Vagina (tissue), 2 donors: ENCODE data around the gene ATP5PO. TPM values are rescaled to one million over a fixed set of nuclear protein-coding genes. Genes with fewer than 3 reads are reported as not detected.

ENCODE experiments used
- DNase-seq, 2 donors: peaks; one replicate each; pipeline ENCODE4 v3.0.0-alpha.2; 2017; ENCODE audit errors: extremely low spot score in 2 of 2
- H3K27ac ChIP-seq: fragments of 200-600 bp; sonication (generic); one replicate; pipeline ENCODE4 v1.5.1; 2019
- H3K27me3 ChIP-seq: fragments of 200-600 bp; sonication (generic); one replicate; pipeline ENCODE4 v1.5.1; 2019
- H3K36me3 ChIP-seq, 2 donors: fragments of 200-600 bp; sonication (generic); one replicate each; pipeline ENCODE4 v1.5.1; 2017 to 2019
- H3K4me1 ChIP-seq: fragments of 200-600 bp; sonication (generic); one replicate; pipeline ENCODE4 v1.5.1; 2019
- H3K4me3 ChIP-seq, 2 donors: fragments of 200-600 bp; sonication (generic); 1 replicate in 1 of 2; 2 replicates in 1 of 2; pipeline ENCODE4 v1.5.1; 2016 to 2019
- H3K9me3 ChIP-seq: fragments of 200-600 bp; sonication (generic); one replicate; pipeline ENCODE4 v1.5.1; 2019
- CTCF ChIP-seq, 3 experiments: fragments of 450-650 bp in 2 of 3; fragments of 200-600 bp in 1 of 3; sonication (generic) in 1 of 3; IDR thresholded peaks; one replicate each; pipeline ENCODE4 v1.5.1; 2017 to 2019; ENCODE audit warnings: antibody characterized with exemption in 3 of 3, mild to moderate bottlenecking in 2 of 3, moderate library complexity in 2 of 3
- POLR2A ChIP-seq, 2 donors: fragments of 450-650 bp; IDR thresholded peaks; one replicate each; pipeline ENCODE4 v1.6.1; 2017; ENCODE audit warnings: antibody characterized with exemption in 2 of 2, mild to moderate bottlenecking in 2 of 2, moderate library complexity in 2 of 2
- POLR2AphosphoS5 ChIP-seq, 2 donors: sonication (generic); formaldehyde crosslinking; IDR thresholded peaks; one replicate each; pipeline ENCODE4 v1.9.0; 2017; ENCODE audit warnings: antibody characterized with exemption in 2 of 2, mild to moderate bottlenecking in 2 of 2, low read depth in 1 of 2; ENCODE audit not compliant: insufficient read depth in 1 of 2
- intact Hi-C: fragments of 100-400 bp; cut with DNase I; formaldehyde crosslinking; loops from one replicate; pipeline ENCODE4 v1.15.1; 2023
- total RNA-seq: library from RNA; depleted of rRNA; stranded (reverse); fragments of >200 nt; gene quantifications from one replicate; pipeline ENCODE4 v1.2.3, GENCODE V29; 2016

The ATP5PO gene
- total RNA-seq, 1 donor from 2014 or later, result 133 TPM

GRCh38 chr21:33861125-33861524 is 54.5 kb downstream of the ATP5PO start:
- no peaks in the 10 kb centered on the region for H3K9me3 ChIP-seq
- no peak for DNase-seq
- no peaks in the 10 kb centered on the region for H3K36me3 ChIP-seq
- H3K27me3 ChIP-seq, result no peaks in the 10 kb centered on the region
- TF ChIP-seq POLR2A (IDR thresholded peaks at IDR 0.05) (no peak), POLR2AphosphoS5 (IDR thresholded peaks at IDR 0.05; ENCODE audit: insufficient read depth in 1 of 2, low read depth in 1 of 2) (no peak), CTCF (IDR thresholded peaks at IDR 0.05) (no peak)
- no peak overlapping the region for H3K4me3 ChIP-seq
- H3K27ac ChIP-seq, result no peak overlapping the region
- peaks cover 11% of the 10 kb centered on the region for H3K4me1 ChIP-seq
- intact Hi-C loops, result no loop called here

DNA sequence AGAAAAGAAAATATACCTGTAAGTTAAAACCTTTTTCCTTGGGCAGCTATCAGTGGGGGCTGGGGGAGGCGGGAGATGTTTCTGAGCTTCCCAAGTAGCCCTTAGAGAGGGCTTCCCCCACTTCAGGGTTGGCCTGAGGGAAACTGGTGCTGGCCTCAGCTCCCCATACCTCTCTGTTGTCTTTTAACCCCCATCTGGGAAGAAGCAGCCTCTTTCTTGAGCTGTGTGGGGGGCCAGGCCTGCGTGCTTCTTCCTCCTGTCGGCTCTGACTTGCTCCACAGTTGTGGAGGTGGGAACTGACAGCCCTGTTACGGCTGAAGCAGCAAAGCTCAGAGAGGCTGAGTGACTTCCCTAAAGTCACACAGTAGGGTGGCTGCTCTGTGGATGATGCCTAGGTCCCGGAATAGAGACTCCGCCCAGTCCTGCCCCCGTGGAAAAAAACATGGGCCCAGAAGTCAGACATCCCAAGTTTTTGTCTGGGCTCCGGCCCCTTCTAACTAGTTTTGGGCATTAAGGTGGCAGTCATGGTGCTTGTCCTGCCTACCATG is 55.2 kb downstream of the ATP5PO start:
- Histone ChIP-seq H3K27me3 (no peaks in the 10 kb centered on the region), H3K4me1 (peaks cover 11% of the 10 kb centered on the region), H3K9me3 (no peaks in the 10 kb centered on the region), H3K4me3 (no peak overlapping the region), H3K27ac (no peak overlapping the region), H3K36me3 (no peaks in the 10 kb centered on the region)
- no peak for DNase-seq
- intact Hi-C loops, result no loop called here
- no peak for TF ChIP-seq CTCF (IDR thresholded peaks at IDR 0.05)
- TF ChIP-seq POLR2AphosphoS5 (IDR thresholded peaks at IDR 0.05; ENCODE audit: insufficient read depth in 1 of 2, low read depth in 1 of 2), result no peak
- no peak for TF ChIP-seq POLR2A (IDR thresholded peaks at IDR 0.05)

DNA sequence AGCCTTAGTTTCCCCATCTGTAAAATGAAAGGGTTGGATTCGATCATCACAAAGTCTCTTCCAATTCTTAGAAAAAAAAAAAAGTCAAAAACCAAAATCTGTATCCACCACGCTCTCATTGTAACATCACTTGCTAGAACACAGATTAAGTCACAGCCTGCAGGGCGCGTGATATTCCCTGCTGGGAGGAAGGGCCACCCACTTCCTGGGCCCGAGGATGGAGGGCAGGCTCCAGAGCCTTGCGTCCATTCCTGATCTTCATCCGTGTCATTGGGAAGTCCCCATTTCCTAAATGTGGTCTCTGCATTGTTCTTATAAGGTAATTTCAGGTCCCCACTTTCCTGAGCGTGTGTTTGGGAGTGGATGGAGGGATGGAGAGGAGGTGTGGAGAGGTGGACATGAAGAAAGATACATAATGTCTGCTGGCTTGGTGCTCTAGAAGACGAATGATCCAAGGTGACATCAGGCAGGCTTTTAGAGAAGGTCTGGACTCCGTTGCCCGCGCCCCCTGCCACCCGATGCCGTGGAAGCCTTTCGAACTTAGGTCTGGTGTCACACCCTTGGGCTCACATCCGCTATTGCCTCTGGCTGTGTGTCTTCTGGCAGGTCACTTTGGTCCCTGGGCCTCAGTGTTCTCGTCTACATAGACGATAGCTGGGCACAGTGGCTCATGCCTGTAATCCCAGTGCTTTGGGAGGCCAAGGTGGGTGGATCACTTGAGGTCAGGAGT is 56.1 kb downstream of the ATP5PO start:
- Histone ChIP-seq H3K9me3 (no peaks in the 10 kb centered on the region), H3K27ac (no peak overlapping the region), H3K27me3 (no peaks in the 10 kb centered on the region), H3K4me1 (peaks cover 19% of the 10 kb centered on the region), H3K4me3 (no peak overlapping the region), H3K36me3 (no peaks in the 10 kb centered on the region)
- intact Hi-C loops, result no loop called here
- no peak for DNase-seq
- no peak for TF ChIP-seq POLR2A (IDR thresholded peaks at IDR 0.05)
- TF ChIP-seq POLR2AphosphoS5 (IDR thresholded peaks at IDR 0.05; ENCODE audit: insufficient read depth in 1 of 2, low read depth in 1 of 2), result no peak
- no peak for TF ChIP-seq CTCF (IDR thresholded peaks at IDR 0.05)

GRCh38 chr21:33858667-33859372 is 56.8 kb downstream of the ATP5PO start:
- no peaks in the 10 kb centered on the region for H3K27me3 ChIP-seq
- no peaks in the 10 kb centered on the region for H3K36me3 ChIP-seq
- H3K9me3 ChIP-seq, result no peaks in the 10 kb centered on the region
- no peak for DNase-seq
- H3K27ac ChIP-seq, result no peak overlapping the region
- peaks cover 26% of the 10 kb centered on the region for H3K4me1 ChIP-seq
- no peak for TF ChIP-seq POLR2AphosphoS5 (IDR thresholded peaks at IDR 0.05; ENCODE audit: insufficient read depth in 1 of 2, low read depth in 1 of 2)
- TF ChIP-seq POLR2A (IDR thresholded peaks at IDR 0.05), result no peak
- no peak for TF ChIP-seq CTCF (IDR thresholded peaks at IDR 0.05)
- H3K4me3 ChIP-seq, result no peak overlapping the region
- intact Hi-C loops, result no loop called here
